ENCODE results near the gene GPS2. TPM values are rescaled to one million over a fixed set of nuclear protein-coding genes. Genes with fewer than 3 reads are reported as not detected.
"Not testable (repeated sequence)": the region's sequence is repeated elsewhere in the genome, so short reads cannot be mapped to it uniquely, and the experiment has no call there.

GPS2 gene
- total and polyA plus RNA-seq, 2 experiments from 2014 or later, result 59.9 to 97.4 TPM

DNA sequence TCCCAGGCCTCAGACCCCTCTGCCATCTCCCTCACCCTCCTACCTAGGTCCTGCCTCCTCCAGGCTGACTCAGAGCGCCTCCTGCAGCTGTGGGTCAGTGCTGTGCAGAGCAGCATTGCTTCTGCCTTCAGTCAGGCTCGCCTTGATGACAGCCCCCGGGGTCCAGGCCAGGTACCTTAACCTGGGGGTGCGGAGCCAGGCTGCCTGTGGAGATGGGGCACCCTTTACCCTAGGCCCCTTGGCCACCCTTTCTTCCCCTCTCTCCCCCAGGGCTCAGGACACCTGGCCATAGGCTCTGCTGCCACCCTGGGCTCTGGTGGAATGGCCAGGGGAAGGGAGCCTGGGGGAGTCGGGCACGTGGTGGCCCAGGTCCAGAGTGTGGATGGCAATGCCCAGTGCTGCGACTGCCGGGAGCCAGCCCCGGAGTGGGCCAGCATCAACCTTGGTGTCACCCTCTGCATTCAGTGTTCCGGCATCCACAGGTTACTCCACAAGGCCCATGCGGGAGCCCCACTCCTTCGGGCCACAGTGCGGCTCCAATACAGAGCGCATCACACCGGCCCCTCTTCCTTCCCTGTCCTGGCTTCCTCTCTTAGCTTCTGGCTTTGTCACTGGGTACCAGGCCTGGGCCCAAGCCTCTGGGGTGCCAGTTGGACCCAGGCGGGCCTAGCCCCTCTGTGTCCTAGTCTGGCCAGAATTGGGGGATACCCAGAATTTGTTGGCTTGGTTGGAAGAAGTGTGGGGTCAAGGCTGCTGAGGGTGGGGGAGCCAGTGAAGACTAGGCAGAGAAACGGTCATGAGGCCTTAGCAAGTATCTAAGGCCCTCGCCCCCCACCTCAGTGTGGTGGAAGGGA is 31.8 kb upstream of the GPS2 start:
- no peaks in the 10 kb centered on the region for H3K9me3 ChIP-seq (ENCODE audit: low read depth)
- peak overlapping the region; percentile 58 for H3K27ac ChIP-seq
- no peak overlapping the region for H3K4me3 ChIP-seq
- no peaks in the 10 kb centered on the region for H3K36me3 ChIP-seq
- H3K4me1 ChIP-seq (ENCODE audit: low read depth), result peaks cover 7% of the 10 kb centered on the region
- no peaks in the 10 kb centered on the region for H3K27me3 ChIP-seq
- TF ChIP-seq, protein P1, sequence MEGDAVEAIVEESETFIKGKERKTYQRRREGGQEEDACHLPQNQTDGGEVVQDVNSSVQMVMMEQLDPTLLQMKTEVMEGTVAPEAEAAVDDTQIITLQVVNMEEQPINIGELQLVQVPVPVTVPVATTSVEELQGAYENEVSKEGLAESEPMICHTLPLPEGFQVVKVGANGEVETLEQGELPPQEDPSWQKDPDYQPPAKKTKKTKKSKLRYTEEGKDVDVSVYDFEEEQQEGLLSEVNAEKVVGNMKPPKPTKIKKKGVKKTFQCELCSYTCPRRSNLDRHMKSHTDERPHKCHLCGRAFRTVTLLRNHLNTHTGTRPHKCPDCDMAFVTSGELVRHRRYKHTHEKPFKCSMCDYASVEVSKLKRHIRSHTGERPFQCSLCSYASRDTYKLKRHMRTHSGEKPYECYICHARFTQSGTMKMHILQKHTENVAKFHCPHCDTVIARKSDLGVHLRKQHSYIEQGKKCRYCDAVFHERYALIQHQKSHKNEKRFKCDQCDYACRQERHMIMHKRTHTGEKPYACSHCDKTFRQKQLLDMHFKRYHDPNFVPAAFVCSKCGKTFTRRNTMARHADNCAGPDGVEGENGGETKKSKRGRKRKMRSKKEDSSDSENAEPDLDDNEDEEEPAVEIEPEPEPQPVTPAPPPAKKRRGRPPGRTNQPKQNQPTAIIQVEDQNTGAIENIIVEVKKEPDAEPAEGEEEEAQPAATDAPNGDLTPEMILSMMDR (IDR thresholded peaks at IDR 0.05; ENCODE audit: low read depth, low read length), result no peak
- no peak for DNase-seq (ENCODE audit: low read depth in 1 of 2, low spot score in 1 of 2)

DNA sequence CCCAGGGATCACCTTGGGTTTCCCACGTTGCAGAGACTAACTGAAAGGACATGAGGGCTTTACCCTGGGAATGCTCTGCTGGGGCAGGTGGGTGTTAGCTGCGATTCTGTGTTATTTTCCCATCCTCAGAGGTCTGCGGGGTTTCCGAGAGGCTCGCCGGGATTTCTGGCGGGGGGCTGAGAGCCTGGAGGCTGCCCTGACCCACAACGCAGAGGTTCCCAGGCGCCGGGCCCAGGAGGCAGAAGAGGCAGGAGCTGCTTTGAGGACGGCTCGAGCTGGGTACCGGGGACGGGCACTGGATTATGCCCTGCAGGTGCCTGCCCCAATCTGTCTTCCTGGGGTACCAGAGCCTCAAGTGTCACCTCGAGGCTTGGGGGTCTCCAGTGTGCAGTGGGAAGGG is 28.1 kb upstream of the GPS2 start:
- Histone ChIP-seq H3K27ac (no peak overlapping the region), H3K4me1 (ENCODE audit: low read depth) (peaks cover 2% of the 10 kb centered on the region), H3K9me3 (ENCODE audit: low read depth) (no peaks in the 10 kb centered on the region), H3K36me3 (no peaks in the 10 kb centered on the region), H3K4me3 (no peak overlapping the region), H3K27me3 (no peaks in the 10 kb centered on the region)
- no peak for DNase-seq (ENCODE audit: low read depth in 1 of 2, low spot score in 1 of 2)
- TF ChIP-seq, protein P1 (IDR thresholded peaks at IDR 0.05; ENCODE audit: low read depth, low read length), result no peak

DNA sequence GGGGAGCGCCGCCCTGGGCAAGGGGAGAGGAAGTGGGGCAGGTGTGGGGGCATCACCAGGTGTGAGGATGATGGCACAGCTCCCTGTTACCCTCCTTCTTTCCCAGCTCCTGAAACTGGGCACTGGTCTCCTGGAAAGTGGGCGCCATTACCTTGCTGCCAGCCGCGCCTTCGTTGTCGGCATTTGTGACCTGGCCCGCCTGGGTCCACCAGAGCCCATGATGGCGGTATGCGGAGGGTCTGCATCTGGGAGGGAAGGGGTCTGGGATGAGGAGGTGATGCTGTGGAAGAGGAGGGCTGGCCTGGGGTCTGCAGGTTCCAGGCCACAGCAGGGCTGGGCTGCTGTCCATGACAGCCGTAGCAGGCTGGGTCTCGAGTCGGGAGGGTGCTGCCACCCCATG is 26.7 kb upstream of the GPS2 start:
- Histone ChIP-seq H3K4me3 (no peak overlapping the region), H3K27me3 (no peaks in the 10 kb centered on the region), H3K27ac (no peak overlapping the region), H3K36me3 (no peaks in the 10 kb centered on the region), H3K9me3 (ENCODE audit: low read depth) (no peaks in the 10 kb centered on the region), H3K4me1 (ENCODE audit: low read depth) (no peaks in the 10 kb centered on the region)
- TF ChIP-seq, protein P1 (IDR thresholded peaks at IDR 0.05; ENCODE audit: low read depth, low read length), result no peak
- DNase-seq (ENCODE audit: low read depth in 1 of 2, low spot score in 1 of 2), result no peak

DNA sequence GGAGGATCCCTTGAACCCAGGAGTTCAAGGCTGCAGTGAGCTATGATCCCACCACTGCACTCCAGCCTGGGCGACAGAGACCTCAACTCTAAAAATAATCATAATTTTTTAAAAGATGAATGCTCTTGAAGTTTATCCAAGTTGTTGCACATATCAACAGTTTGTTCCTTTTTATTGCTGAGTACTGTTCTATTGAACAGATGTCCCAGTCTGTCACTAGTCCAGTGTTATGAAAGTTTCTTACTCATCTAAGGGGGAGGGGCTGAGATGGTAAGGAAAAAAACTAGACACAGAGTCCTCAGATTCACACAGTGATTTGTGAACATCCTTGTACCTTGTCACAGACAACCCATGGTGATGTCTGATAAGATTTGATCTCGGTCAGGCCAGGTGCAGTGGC is 25.0 kb upstream of the GPS2 start:
- Histone ChIP-seq H3K27ac (no peak overlapping the region), H3K36me3 (no peaks in the 10 kb centered on the region), H3K9me3 (ENCODE audit: low read depth) (no peaks in the 10 kb centered on the region), H3K27me3 (no peaks in the 10 kb centered on the region), H3K4me3 (no peak overlapping the region), H3K4me1 (ENCODE audit: low read depth) (no peaks in the 10 kb centered on the region)
- TF ChIP-seq, protein P1 (IDR thresholded peaks at IDR 0.05; ENCODE audit: low read depth, low read length), result no peak
- no peak for DNase-seq (ENCODE audit: low read depth in 1 of 2, low spot score in 1 of 2)

DNA sequence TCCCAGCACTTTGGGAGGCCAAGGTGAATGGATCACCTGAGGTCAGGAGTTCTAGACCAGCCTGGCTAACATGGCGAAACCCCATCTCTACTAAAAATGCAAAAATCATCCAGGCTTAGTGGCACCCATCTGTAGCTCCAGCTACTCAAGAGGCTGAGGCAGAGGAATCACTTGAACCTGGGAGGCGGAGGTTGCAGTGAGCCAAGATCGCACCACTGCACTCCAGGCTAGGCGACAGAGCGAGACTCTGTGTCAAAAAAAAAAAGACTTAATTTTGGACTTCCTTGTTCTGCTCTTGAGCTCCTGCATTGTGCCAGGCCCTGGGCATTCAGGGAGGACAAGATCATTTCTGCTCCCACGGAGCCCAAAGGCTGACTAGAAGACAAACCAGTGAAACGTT is 22.4 kb upstream of the GPS2 start:
- not testable (repeated sequence) for DNase-seq (ENCODE audit: low read depth in 1 of 2, low spot score in 1 of 2); H3K27me3 ChIP-seq; H3K4me1 ChIP-seq (ENCODE audit: low read depth); H3K36me3 ChIP-seq; H3K27ac ChIP-seq; H3K9me3 ChIP-seq (ENCODE audit: low read depth); H3K4me3 ChIP-seq
